HUES48 (cell line): ENCODE measurements around the gene PRTFDC1.
"Not testable (repeated sequence)": the region's sequence is repeated elsewhere in the genome, so short reads cannot be mapped to it uniquely, and the experiment has no call there.

Source experiments
- H3K27ac ChIP-seq: one replicate; pipeline ENCODE4 v1.7.0; 2013; ENCODE audit warnings: low read depth, low read length, inconsistent platforms
- H3K27me3 ChIP-seq: 2 replicates; pipeline ENCODE4 v1.6.1; 2013; ENCODE audit warnings: mild to moderate bottlenecking, low read length; ENCODE audit not compliant: control insufficient read depth, insufficient read depth
- H3K36me3 ChIP-seq: 2 replicates; pipeline ENCODE4 v1.6.1; 2013; ENCODE audit warnings: low read length; ENCODE audit not compliant: control insufficient read depth, insufficient read depth
- H3K4me1 ChIP-seq: 2 replicates; pipeline ENCODE4 v1.6.1; 2013; ENCODE audit warnings: mild to moderate bottlenecking, low read length; ENCODE audit not compliant: control insufficient read depth, insufficient read depth
- H3K4me3 ChIP-seq: 2 replicates; pipeline ENCODE4 v1.5.1; 2013; ENCODE audit warnings: mild to moderate bottlenecking, low read depth, low read length
- H3K9ac ChIP-seq: 2 replicates; pipeline ENCODE4 v1.6.1; 2013; ENCODE audit warnings: mild to moderate bottlenecking, low read depth, low read length, moderate library complexity
- H3K9me3 ChIP-seq: 2 replicates; pipeline ENCODE4 v1.6.1; 2013; ENCODE audit warnings: low read length; ENCODE audit not compliant: control insufficient read depth, insufficient read depth

The PRTFDC1 gene

DNA sequence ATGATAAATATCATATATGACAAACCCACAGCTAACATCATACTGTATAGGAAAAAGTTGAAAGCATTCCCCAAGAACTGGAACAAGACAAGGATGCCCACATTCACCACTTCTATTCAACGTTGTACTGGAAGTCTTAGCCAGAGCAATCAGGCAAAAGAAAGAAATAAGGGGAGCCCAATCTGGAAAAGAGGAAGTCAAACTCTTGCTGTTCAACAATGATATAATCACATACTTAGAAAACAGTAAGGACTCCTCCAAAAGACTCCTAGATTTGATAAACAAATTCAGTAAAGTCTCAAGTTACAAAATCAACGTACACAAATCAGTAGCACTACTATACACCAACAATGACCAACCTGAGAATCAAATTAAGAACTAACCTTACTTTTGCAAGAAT, 114.6 kb downstream of the PRTFDC1 start:
- H3K36me3 ChIP-seq, H3K4me1 ChIP-seq, H3K4me3 ChIP-seq, H3K9ac ChIP-seq, H3K9me3 ChIP-seq, H3K27ac ChIP-seq, H3K27me3 ChIP-seq: not testable (repeated sequence)

DNA sequence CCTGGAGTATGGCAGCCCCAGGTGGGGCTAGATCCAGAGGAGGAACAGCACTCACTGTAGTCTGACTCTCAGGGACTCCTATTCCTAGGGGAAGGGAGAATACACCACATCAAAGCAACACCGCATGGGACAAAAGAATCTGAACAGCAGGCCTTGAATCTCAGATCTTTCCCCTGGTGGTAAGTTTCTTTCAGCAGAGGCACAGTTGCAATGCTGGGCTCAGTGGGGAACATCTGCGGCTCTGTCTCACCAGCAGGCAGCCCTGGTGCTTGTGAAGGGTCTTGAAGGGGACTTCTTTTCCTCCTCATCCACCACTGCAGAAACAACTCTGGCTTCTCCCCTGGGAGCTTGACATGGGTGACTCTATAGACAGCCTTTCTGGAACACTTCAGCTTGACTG, 117.5 kb downstream of the PRTFDC1 start:
- Histone ChIP-seq H3K9ac (no peak overlapping the region), H3K4me3 (no peak overlapping the region), H3K27me3 (no peaks in the 10 kb centered on the region), H3K9me3 (no peaks in the 10 kb centered on the region), H3K4me1 (0 out of 2 replicates have a peak, but pooled peaks cover 4% of the 10 kb centered on the region), H3K36me3 (no peaks in the 10 kb centered on the region), H3K27ac (no peak overlapping the region)

GRCh38 chr10:24826009-24826408, 126.4 kb downstream of the PRTFDC1 start:
- Histone ChIP-seq H3K4me1 (no peaks in the 10 kb centered on the region), H3K9ac (no peak overlapping the region), H3K27me3 (no peaks in the 10 kb centered on the region), H3K4me3 (no peak overlapping the region), H3K27ac (no peak overlapping the region), H3K9me3 (no peaks in the 10 kb centered on the region), H3K36me3 (no peaks in the 10 kb centered on the region)

DNA sequence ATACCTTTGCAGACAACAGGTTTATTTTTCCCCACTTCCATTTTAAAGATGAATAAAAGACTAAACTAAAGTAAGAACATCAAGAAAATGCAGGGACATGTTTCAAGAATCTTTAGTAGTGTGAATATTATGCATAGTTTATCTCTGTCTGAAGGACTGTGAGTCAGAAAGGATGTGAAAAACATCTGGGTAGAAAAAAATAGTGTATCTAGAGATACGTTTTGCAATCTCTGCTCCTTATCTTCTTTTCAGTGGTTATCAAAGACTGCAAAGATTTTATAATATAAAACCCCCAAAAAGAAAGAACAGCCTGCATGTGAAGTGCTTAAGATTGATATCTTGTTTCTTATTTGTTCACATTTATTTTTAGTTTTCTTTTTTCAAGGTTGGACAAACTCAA, 126.9 kb downstream of the PRTFDC1 start:
- Histone ChIP-seq H3K27ac (no peak overlapping the region), H3K9ac (no peak overlapping the region), H3K4me3 (no peak overlapping the region)

DNA sequence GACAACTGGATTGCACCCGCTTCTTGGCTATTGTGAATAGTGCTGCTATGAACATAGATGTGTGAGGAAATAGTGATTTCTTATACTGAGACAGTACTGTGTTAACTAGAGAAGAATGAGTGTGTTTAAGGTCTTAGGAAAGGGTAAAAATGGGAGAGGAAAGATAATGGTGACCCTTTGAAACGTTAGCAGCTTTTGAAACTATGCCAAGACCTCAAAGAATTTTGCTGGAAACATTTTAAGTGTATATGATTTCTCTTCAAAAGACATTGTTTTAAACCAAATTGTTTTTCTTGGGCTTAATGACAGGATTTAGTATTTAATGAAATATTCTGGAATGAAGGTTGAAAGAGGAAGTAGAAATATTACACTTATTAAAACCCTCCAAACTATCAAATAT, 127.9 kb downstream of the PRTFDC1 start:
- no peak overlapping the region for H3K4me3 ChIP-seq
- H3K27me3 ChIP-seq, result no peaks in the 10 kb centered on the region
- no peaks in the 10 kb centered on the region for H3K36me3 ChIP-seq
- no peak overlapping the region for H3K27ac ChIP-seq
- no peaks in the 10 kb centered on the region for H3K4me1 ChIP-seq
- no peaks in the 10 kb centered on the region for H3K9me3 ChIP-seq
- no peak overlapping the region for H3K9ac ChIP-seq

More for the DNA sequence above, 126.9 kb downstream of the PRTFDC1 start:
- Histone ChIP-seq H3K9me3 (no peaks in the 10 kb centered on the region), H3K4me1 (no peaks in the 10 kb centered on the region), H3K27me3 (no peaks in the 10 kb centered on the region), H3K36me3 (no peaks in the 10 kb centered on the region)

GRCh38 chr10:24824124-24824523, 128.3 kb downstream of the PRTFDC1 start:
- no peaks in the 10 kb centered on the region for H3K9me3 ChIP-seq
- H3K36me3 ChIP-seq, result no peaks in the 10 kb centered on the region
- H3K9ac ChIP-seq, result no peak overlapping the region
- no peak overlapping the region for H3K27ac ChIP-seq
- no peak overlapping the region for H3K4me3 ChIP-seq
- H3K4me1 ChIP-seq, result no peaks in the 10 kb centered on the region
- H3K27me3 ChIP-seq, result no peaks in the 10 kb centered on the region

GRCh38 chr10:24822590-24822989, 129.8 kb downstream of the PRTFDC1 start:
- Histone ChIP-seq H3K9me3 (no peaks in the 10 kb centered on the region), H3K4me1 (no peaks in the 10 kb centered on the region), H3K27ac (no peak overlapping the region), H3K4me3 (no peak overlapping the region), H3K36me3 (no peaks in the 10 kb centered on the region), H3K9ac (no peak overlapping the region), H3K27me3 (no peaks in the 10 kb centered on the region)

DNA sequence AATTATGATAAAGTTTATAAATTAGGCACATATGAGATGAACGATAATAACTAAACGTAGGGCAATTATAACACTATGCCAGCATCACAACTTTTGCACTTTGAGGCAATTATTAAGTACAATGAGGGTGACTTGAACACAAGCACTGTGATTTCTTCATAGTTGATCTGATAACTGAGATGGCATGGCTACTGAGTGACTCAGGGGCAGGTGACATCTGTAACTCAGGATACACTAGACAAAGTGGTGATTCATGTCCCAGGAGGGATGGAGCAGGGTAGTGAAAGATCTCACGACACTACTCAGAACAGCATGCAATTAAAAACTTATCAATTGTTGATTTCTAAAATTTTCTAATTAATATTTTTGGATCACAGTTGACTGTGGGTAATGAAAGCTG, 130.4 kb downstream of the PRTFDC1 start:
- Histone ChIP-seq H3K4me1 (no peaks in the 10 kb centered on the region), H3K36me3 (no peaks in the 10 kb centered on the region), H3K27ac (no peak overlapping the region)

GRCh38 chr10:24816868-24817396, 135.5 kb downstream of the PRTFDC1 start:
- Histone ChIP-seq H3K4me1 (no peaks in the 10 kb centered on the region; the same call in 1 of the 2 replicates), H3K4me3 (no peak overlapping the region), H3K27me3 (no peaks in the 10 kb centered on the region), H3K36me3 (no peaks in the 10 kb centered on the region), H3K9me3 (no peaks in the 10 kb centered on the region), H3K9ac (no peak overlapping the region), H3K27ac (no peak overlapping the region)

More for the DNA sequence above, 130.4 kb downstream of the PRTFDC1 start:
- Histone ChIP-seq H3K9ac (no peak overlapping the region), H3K27me3 (no peaks in the 10 kb centered on the region), H3K9me3 (no peaks in the 10 kb centered on the region), H3K4me3 (no peak overlapping the region)

DNA sequence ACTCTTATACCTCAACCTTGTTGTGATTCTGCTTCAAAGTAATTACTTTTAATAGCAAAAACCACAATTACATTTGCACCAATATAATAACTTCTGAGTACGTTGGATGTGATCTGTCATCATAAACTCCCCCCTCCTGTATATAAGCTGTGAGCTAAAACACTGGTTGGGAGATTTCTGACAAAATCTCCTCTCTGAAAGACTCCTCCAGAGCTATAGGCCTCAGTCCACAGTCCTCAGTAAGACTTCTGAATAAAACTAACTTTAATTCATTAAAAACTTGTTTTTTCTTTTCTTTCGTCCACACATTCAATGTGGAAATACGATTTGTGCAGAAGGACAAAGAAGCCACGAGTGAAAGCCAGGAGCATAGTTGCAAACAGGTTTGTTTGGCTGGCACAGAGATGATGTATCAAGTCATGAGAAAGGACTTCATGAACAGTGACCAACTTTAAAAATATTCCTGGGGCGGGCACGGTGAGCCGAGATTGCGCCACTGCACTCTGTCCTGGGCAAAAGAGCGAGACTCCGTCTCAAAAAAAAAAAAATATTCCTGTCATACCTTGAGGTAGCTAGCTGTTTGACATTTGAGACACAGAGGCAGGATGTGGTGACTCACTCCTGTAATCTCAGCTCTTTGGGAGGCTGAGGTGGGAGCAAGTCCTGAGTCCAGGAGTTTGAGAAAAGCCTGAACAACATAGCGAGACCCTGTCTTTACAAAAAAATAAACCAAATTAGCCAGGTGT, 137.7 kb downstream of the PRTFDC1 start:
- Histone ChIP-seq H3K9me3 (no peaks in the 10 kb centered on the region), H3K4me1 (no peaks in the 10 kb centered on the region; the same call in 1 of the 2 replicates), H3K36me3 (no peaks in the 10 kb centered on the region), H3K9ac (no peak overlapping the region), H3K4me3 (no peak overlapping the region), H3K27ac (no peak overlapping the region), H3K27me3 (no peaks in the 10 kb centered on the region)

DNA sequence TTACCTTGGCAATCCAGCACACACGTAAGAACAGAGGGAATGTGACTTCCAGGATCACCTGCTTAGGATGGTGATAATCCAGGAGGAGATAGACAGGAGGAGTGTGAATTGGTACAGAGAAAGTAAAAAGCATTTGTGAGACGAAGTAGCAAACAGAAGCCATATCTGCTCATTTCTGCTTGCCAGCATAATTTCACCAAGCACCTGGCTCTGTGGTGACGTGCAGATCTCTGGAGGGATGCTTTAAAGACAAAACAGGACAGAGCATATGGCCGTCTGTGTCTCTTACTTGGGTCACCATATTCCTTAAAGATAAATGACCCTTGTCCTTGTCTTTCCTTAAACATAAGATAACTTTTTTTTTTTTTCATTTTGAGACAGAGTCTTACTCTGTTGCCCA, 138.6 kb downstream of the PRTFDC1 start:
- no peaks in the 10 kb centered on the region for H3K9me3 ChIP-seq
- no peaks in the 10 kb centered on the region; the same call in 1 of the 2 replicates for H3K4me1 ChIP-seq
- no peaks in the 10 kb centered on the region for H3K27me3 ChIP-seq
- no peak overlapping the region for H3K27ac ChIP-seq
- H3K9ac ChIP-seq, result no peak overlapping the region
- H3K4me3 ChIP-seq, result no peak overlapping the region
- no peaks in the 10 kb centered on the region for H3K36me3 ChIP-seq
